ENCODE data around the gene PLA2G3.

- TF ChIP-seq ZNF423 (CRISPR knock-in tag; IDR thresholded peaks at IDR 0.05) (no peak), ATF6 (CRISPR knock-in tag; IDR thresholded peaks at IDR 0.05) (no peak), CREB1 (CRISPR knock-in tag; IDR thresholded peaks at IDR 0.05) (no peak), JUN (CRISPR knock-in tag; IDR thresholded peaks at IDR 0.05) (no peak), NR2C2 (CRISPR knock-in tag; IDR thresholded peaks at IDR 0.05) (no peak), MAX (CRISPR knock-in tag; IDR thresholded peaks at IDR 0.05) (no peak), CTCF (IDR thresholded peaks at IDR 0.05) (no peak), IRF2 (CRISPR knock-in tag; IDR thresholded peaks at IDR 0.05; ENCODE audit: borderline replicate concordance, low read depth) (no peak), KAT7 (CRISPR knock-in tag; IDR thresholded peaks at IDR 0.05; ENCODE audit: borderline replicate concordance) (no peak), GABPB1 (CRISPR knock-in tag; IDR thresholded peaks at IDR 0.05) (no peak), CBFB (CRISPR knock-in tag; IDR thresholded peaks at IDR 0.05; ENCODE audit: low read depth) (no peak)
Observed at GRCh38 chr22:31103111-31103510, 37.2 kb downstream of the PLA2G3 start.

Data from WTC11 (cell line).